ENCODE data around the gene ABCA12.

The ABCA12 gene

DNA sequence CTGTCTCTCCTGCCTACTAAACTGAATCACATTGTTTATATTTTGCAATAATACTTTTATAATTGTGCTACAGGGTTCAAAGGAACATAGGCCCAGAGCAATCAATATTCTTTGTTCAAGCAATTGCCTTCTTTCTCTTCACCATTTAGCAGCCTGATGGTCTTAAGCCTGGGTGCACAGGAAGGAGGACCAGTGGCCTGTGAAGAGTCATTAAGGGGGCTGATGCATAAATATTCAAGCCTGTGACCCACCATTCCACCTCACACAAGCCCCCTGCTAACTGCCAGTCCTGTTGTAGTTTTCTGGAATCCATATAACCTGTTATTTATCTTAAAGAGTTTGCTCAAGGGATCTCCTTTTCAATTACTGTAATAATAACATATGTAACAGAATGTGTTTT is 56.0 kb downstream of the ABCA12 start:
- Mint-ChIP-seq H3K36me3 (no peaks in the 10 kb centered on the region), H3K27me3 (no peaks in the 10 kb centered on the region), H3K4me3 (no peak overlapping the region), H3K27ac (no peak overlapping the region), H3K9me3 (no peaks in the 10 kb centered on the region), H3K4me1 (no peaks in the 10 kb centered on the region)
- ATAC-seq, result no peak

DNA sequence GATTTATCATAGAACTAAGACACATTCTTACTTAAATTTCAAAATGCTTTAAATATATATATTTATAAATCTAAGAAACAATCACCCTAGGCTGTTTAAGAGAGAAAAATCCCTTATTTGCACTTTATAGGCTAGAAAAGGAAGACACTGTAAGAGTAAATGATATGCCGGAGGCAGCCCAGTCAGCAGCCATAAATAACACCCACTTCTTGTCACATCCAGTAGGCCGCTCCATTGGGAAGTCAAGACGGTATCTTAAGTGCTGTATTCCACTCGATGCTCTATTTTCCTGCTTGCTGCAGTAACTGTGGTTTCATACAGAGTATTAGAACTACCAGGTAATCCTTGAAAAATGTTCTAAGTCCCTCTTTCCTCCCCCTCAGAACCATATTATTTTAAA is 57.9 kb downstream of the ABCA12 start:
- no peak overlapping the region for H3K27ac Mint-ChIP-seq
- H3K4me3 Mint-ChIP-seq, result no peak overlapping the region
- ATAC-seq, result no peak
- H3K36me3 Mint-ChIP-seq, result no peaks in the 10 kb centered on the region
- no peaks in the 10 kb centered on the region for H3K9me3 Mint-ChIP-seq
- no peaks in the 10 kb centered on the region for H3K27me3 Mint-ChIP-seq
- no peaks in the 10 kb centered on the region for H3K4me1 Mint-ChIP-seq

- Mint-ChIP-seq H3K4me1 (no peaks in the 10 kb centered on the region), H3K27ac (no peak overlapping the region), H3K4me3 (no peak overlapping the region), H3K36me3 (no peaks in the 10 kb centered on the region), H3K27me3 (no peaks in the 10 kb centered on the region), H3K9me3 (peaks cover 2% of the 10 kb centered on the region)
- no peak for ATAC-seq
These were observed 66.8 kb downstream of the ABCA12 start for GRCh38 chr2:215071676-215072075.

DNA sequence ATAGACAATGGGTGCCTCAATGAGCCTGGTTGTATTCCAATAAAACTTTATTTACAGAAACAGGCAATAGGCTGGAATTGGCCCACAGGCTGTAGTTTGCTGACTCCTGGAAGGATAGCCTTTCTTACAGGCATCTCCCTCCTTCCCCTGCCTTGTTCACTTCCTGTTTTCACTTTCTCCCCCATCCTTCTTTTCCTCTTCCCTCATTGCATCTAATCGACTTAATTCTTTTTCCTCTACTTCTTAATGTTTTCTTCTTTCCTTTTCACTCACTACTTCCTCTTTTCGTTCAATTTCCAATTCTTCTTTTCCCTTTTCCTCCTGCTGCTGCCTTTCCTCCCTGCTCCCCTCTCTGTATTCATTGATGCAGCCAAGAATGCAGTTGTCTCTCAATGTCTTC is 70.0 kb downstream of the ABCA12 start:
- H3K27ac Mint-ChIP-seq, result no peak overlapping the region

DNA sequence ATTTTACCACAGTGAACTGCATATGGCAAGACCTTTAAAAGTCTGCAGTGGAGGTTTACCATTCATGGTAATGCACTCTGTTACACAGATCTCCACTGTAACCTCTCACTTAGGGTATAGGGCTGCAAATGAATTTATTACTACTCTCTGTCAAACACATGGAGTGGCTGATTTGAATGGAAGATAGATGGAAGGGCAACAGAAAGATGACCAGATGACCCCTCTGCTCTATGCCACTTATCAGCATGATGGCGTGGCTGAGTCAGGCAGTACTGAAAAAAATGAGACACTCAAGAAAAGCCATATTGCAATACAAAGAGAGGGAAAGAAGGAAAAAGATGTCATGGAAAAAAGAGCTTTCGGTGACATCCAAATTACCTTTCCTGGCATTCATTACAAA is 72.3 kb downstream of the ABCA12 start:
- Mint-ChIP-seq H3K4me3 (no peak overlapping the region), H3K4me1 (no peaks in the 10 kb centered on the region), H3K27ac (no peak overlapping the region)

More for the DNA sequence above, 70.0 kb downstream of the ABCA12 start:
- Mint-ChIP-seq H3K27me3 (no peaks in the 10 kb centered on the region), H3K36me3 (no peaks in the 10 kb centered on the region), H3K4me1 (no peaks in the 10 kb centered on the region), H3K9me3 (no peaks in the 10 kb centered on the region), H3K4me3 (no peak overlapping the region)
- no peak for ATAC-seq

GRCh38 chr2:215063526-215063925 is 74.9 kb downstream of the ABCA12 start:
- Mint-ChIP-seq H3K4me1 (no peaks in the 10 kb centered on the region), H3K9me3 (no peaks in the 10 kb centered on the region), H3K27ac (no peak overlapping the region), H3K27me3 (no peaks in the 10 kb centered on the region), H3K4me3 (no peak overlapping the region), H3K36me3 (no peaks in the 10 kb centered on the region)
- no peak for ATAC-seq

More for the DNA sequence above, 72.3 kb downstream of the ABCA12 start:
- no peak for ATAC-seq
- Mint-ChIP-seq H3K9me3 (no peaks in the 10 kb centered on the region), H3K36me3 (no peaks in the 10 kb centered on the region), H3K27me3 (no peaks in the 10 kb centered on the region)

- H3K4me1 Mint-ChIP-seq, result no peaks in the 10 kb centered on the region
- ATAC-seq, result no peak
- H3K27me3 Mint-ChIP-seq, result no peaks in the 10 kb centered on the region
- H3K9me3 Mint-ChIP-seq, result no peaks in the 10 kb centered on the region
- H3K36me3 Mint-ChIP-seq, result no peaks in the 10 kb centered on the region
- H3K27ac Mint-ChIP-seq, result no peak overlapping the region
- H3K4me3 Mint-ChIP-seq, result no peak overlapping the region
These were observed 77.4 kb downstream of the ABCA12 start for GRCh38 chr2:215060861-215061536.

GRCh38 chr2:215059724-215060123 is 78.7 kb downstream of the ABCA12 start:
- no peak for ATAC-seq
- H3K4me3 Mint-ChIP-seq, result no peak overlapping the region
- H3K27me3 Mint-ChIP-seq, result no peaks in the 10 kb centered on the region
- H3K4me1 Mint-ChIP-seq, result no peaks in the 10 kb centered on the region
- no peak overlapping the region for H3K27ac Mint-ChIP-seq
- no peaks in the 10 kb centered on the region for H3K9me3 Mint-ChIP-seq
- no peaks in the 10 kb centered on the region for H3K36me3 Mint-ChIP-seq

DNA sequence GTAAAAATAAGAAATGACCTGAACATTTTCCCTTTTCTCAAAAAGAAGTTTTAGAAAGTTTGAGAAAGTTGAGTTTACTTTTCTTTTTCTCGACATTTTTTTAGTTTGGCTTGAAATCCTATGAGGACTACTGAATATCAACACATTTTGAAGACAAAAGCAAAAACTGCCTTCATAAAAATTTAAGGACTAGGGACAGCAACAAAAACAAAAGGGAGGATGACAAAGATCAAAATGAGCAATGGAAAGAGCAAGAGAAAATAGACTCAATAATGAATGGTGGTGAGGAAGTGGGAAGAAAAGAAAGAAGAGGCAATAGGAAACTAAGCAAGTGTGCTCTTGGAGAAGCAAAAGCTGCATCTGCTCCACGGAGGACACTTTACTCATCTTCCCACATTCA is 82.5 kb downstream of the ABCA12 start:
- Mint-ChIP-seq H3K27ac (no peak overlapping the region), H3K9me3 (no peaks in the 10 kb centered on the region), H3K27me3 (no peaks in the 10 kb centered on the region), H3K36me3 (no peaks in the 10 kb centered on the region), H3K4me3 (no peak overlapping the region), H3K4me1 (no peaks in the 10 kb centered on the region)
- ATAC-seq, result no peak

DNA sequence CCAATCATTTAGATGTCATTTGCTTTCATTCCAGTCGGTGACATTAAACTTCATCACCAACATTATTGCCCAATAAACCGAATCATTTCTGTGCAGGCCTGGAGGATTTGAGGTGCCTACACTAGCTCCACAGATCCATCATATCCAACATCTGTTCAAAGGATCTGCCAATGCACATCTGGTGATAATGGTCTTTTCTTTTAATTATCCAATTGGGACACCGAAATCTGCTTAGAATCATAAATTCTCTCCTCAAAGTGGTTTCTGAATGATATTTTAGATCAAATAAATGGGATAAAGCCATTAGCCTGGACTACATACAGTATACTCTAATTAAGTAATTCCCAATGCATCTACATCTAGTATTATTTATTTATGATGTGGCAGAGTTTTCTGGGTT is 85.6 kb downstream of the ABCA12 start:
- Mint-ChIP-seq H3K36me3 (no peaks in the 10 kb centered on the region), H3K4me3 (no peak overlapping the region), H3K27me3 (no peaks in the 10 kb centered on the region), H3K4me1 (no peaks in the 10 kb centered on the region), H3K9me3 (peaks cover 6% of the 10 kb centered on the region), H3K27ac (no peak overlapping the region)
- no peak for ATAC-seq

DNA sequence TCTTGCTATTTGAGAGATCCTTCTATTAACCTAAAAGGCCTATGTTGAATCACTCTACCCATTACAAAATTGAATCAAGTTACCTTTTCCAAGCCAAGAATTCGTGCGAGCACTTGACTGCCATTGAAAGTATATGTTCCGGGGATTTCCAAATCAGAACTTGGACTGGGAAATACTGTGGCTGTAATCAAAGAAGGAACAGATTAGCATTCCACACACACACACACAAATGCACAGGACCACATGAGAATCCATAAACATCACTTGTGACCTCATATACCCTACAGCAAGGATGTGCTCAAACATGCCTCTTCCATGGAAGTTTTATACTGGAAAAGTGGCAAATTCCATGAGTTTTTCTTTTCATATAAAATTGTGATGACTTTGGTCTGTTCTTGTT is 86.0 kb downstream of the ABCA12 start:
- Mint-ChIP-seq H3K4me3 (no peak overlapping the region), H3K27ac (no peak overlapping the region), H3K4me1 (no peaks in the 10 kb centered on the region), H3K36me3 (no peaks in the 10 kb centered on the region), H3K27me3 (no peaks in the 10 kb centered on the region), H3K9me3 (peaks cover 6% of the 10 kb centered on the region)
- no peak for ATAC-seq

DNA sequence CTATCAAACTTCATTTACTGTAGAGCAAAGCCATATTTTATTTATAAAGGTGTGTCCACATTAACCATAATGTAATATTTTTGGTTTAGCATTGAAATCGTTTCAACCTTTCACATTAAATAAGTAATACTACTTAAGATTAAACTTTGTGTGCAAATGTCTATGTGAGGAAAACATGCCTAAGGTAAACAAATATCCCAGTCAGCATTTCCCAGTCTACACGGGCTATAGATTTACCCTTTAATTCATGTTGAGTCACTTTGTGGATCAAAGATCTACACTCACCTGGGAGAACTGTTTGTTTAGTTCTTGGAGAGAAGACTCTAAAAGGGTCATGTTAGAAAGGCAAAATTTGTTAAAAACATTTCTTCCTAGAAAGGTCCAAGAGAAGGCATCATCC is 89.1 kb downstream of the ABCA12 start:
- no peaks in the 10 kb centered on the region for H3K36me3 Mint-ChIP-seq
- H3K4me3 Mint-ChIP-seq, result no peak overlapping the region
- no peak for ATAC-seq
- H3K27ac Mint-ChIP-seq, result no peak overlapping the region
- no peaks in the 10 kb centered on the region for H3K27me3 Mint-ChIP-seq
- H3K9me3 Mint-ChIP-seq, result peaks cover 10% of the 10 kb centered on the region
- no peaks in the 10 kb centered on the region for H3K4me1 Mint-ChIP-seq

- Mint-ChIP-seq H3K4me1 (no peaks in the 10 kb centered on the region), H3K27ac (no peak overlapping the region), H3K36me3 (no peaks in the 10 kb centered on the region), H3K4me3 (no peak overlapping the region), H3K9me3 (peaks cover 3% of the 10 kb centered on the region), H3K27me3 (no peaks in the 10 kb centered on the region)
- no peak for ATAC-seq
These were observed 100.0 kb downstream of the ABCA12 start for GRCh38 chr2:215038421-215038820.

DNA sequence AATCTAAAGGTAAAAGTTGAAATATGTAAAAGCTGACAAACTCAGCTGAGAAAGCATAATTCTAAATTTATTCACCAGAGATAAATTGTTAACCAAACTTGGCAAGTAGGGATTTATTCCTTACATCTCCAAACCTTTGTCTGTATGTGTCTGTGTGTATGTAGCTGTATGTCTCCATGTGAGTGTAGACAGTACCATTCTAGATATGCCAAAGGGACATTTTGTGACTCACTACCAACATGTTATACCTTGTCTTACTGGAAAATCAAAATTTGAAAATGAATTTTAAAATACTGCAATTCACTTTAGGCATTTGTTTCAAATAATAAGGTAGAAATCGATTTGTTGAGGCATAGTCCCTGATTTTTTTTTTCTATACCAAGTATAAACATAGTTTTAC is 102.1 kb downstream of the ABCA12 start:
- H3K36me3 Mint-ChIP-seq, result no peaks in the 10 kb centered on the region
- no peaks in the 10 kb centered on the region for H3K4me1 Mint-ChIP-seq
- H3K9me3 Mint-ChIP-seq, result no peaks in the 10 kb centered on the region
- no peaks in the 10 kb centered on the region for H3K27me3 Mint-ChIP-seq
- H3K27ac Mint-ChIP-seq, result no peak overlapping the region
- no peak overlapping the region for H3K4me3 Mint-ChIP-seq
- ATAC-seq, result no peak

DNA sequence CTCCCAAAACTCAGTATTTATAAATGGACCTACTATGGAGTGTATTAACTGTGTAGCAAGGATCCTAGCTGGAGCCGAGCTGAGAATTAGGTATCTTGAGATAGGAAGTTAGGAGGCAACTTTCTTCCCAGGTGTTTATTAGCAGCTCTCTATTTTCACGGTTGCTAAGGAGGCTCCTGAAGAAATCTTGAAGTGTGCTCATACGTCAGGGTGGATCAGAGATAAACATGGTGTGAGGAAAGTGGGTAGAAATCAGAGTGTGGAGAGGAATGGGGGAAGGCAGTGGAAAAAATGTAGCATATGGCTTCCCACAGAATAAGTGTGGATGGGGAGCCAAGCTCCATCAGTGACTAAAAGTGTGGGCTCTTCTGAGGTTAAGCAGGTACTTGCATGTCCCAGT is 104.3 kb downstream of the ABCA12 start:
- no peak for ATAC-seq
- H3K27ac Mint-ChIP-seq, result no peak overlapping the region
- no peaks in the 10 kb centered on the region for H3K27me3 Mint-ChIP-seq
- no peak overlapping the region for H3K4me3 Mint-ChIP-seq
- H3K36me3 Mint-ChIP-seq, result no peaks in the 10 kb centered on the region
- no peaks in the 10 kb centered on the region for H3K4me1 Mint-ChIP-seq
- H3K9me3 Mint-ChIP-seq, result no peaks in the 10 kb centered on the region

DNA sequence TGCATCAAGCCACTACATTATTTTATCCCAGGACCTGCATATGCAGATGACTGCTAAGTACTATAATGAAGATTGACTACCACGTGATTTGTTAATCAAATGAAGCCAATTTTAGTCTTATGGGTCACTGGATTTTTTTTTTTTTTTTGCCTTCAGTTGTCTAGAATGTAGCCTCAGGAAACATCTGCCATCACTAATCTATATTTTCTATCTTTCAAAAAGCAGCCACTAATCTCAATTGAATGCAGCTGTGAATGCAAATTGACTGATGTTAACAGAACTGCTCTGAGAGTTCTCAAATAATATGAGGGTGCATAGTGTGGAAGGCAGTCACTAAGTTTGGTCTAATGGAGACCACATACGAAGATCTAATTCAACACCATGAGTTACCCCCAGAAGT is 106.3 kb downstream of the ABCA12 start:
- H3K9me3 Mint-ChIP-seq, result no peaks in the 10 kb centered on the region
- H3K27me3 Mint-ChIP-seq, result no peaks in the 10 kb centered on the region
- no peak for ATAC-seq
- no peaks in the 10 kb centered on the region for H3K36me3 Mint-ChIP-seq
- no peaks in the 10 kb centered on the region for H3K4me1 Mint-ChIP-seq
- H3K27ac Mint-ChIP-seq, result no peak overlapping the region
- H3K4me3 Mint-ChIP-seq, result no peak overlapping the region

DNA sequence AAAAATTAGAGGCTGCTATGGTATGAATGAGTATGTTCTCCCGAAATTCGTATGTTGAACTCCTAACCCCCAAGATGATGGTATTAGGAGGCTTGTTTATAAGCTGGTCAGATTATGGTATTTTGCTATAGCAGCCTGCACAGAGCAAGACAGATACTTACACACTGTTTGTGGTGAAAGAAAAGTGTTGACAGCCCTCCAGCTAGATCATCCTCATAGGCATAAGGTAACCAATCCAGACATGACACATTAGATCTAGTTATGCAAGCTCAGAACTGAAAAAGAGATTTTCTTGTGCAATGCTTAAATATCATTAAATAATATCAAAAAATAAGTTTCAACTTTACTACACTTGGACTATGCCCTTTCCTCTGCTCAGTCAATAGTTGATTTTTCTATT is 107.1 kb downstream of the ABCA12 start:
- Mint-ChIP-seq H3K4me3 (no peak overlapping the region), H3K27me3 (no peaks in the 10 kb centered on the region), H3K27ac (no peak overlapping the region), H3K36me3 (no peaks in the 10 kb centered on the region), H3K9me3 (no peaks in the 10 kb centered on the region), H3K4me1 (no peaks in the 10 kb centered on the region)
- ATAC-seq, result no peak

Measured in stimulated activated memory B cell treated with anti-CD40 and anti-IgM and Interleukin-4, amounts not matched to agents 10 μg/mL and 1 μg/mL and 100 μg/mL, for 72 hours (primary cell).